ENCODE measurements around the gene POLR1B.

DNA sequence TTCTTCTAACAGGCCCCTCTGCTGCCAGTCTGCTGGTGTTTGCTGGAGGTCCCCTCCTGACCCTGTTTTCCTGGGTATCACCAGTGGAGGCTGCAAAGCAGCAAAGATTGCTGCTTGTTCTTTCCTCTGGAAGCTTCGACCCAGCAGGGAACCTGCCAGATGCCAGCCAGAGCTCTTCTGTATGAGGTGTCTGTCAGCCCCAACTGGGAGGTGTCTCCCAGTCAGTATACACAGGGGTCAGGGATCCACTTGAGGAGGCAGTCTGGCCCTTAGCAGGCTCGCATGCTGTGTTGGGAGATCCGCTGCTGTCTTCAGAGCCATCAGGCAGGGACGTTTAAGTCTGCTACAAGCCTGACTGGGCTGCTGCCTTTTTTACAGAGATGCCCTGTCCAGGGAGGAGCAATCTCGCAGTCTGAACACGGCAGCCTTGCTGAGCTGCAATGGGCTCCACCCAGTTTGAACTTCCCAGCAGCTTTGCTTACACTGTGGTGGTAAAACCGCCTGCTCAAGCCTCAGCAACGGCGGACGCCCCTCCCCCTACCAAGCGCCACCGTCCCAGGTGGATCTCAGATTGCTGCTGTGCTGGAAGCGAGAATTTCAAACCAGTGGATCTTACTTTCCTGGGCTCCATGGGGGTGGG is 72.1 kb downstream of the POLR1B start:
- TF ChIP-seq CTCF (IDR thresholded peaks at IDR 0.05), result no peak
- no peak for TF ChIP-seq POLR2A (IDR thresholded peaks at IDR 0.05)
